Breast epithelium (tissue), 4 donors: ENCODE results near the gene MSANTD1. TPM values are rescaled to one million over a fixed set of nuclear protein-coding genes. Genes with fewer than 3 reads are reported as not detected.

Source experiments
- DNase-seq, 2 donors: peaks; one replicate each; pipeline ENCODE4 v3.0.0-alpha.2; 2019; ENCODE audit warnings: low spot score in 2 of 2
- H3K27ac ChIP-seq, 2 donors: fragments of 200-600 bp; sonication (generic) in 1 of 2; one replicate each; pipeline ENCODE4 v1.5.1; 2016 to 2019; ENCODE audit warnings: mild to moderate bottlenecking in 1 of 2
- H3K27me3 ChIP-seq, 2 donors: fragments of 200-600 bp; sonication (generic) in 1 of 2; one replicate each; pipeline versions ENCODE4 v1.5.1 to v1.6.0; 2017 to 2019; ENCODE audit warnings: control low read depth in 1 of 2, mild to moderate bottlenecking in 1 of 2
- H3K36me3 ChIP-seq: fragments of 200-600 bp; one replicate; pipeline ENCODE4 v1.5.1; 2019
- H3K4me1 ChIP-seq, 2 donors: fragments of 200-600 bp; sonication (generic); one replicate each; pipeline ENCODE4 v1.5.1; 2016 to 2019; ENCODE audit warnings: control low read depth in 1 of 2
- H3K4me3 ChIP-seq, 3 donors: fragments of 200-600 bp; sonication (generic); 1 replicate in 2 of 3; 2 replicates in 1 of 3; pipeline ENCODE4 v1.5.1; 2016 to 2019; ENCODE audit warnings: mild to moderate bottlenecking in 3 of 3, moderate library complexity in 2 of 3
- H3K9me3 ChIP-seq, 2 donors: fragments of 200-600 bp; sonication (generic) in 1 of 2; one replicate each; pipeline ENCODE4 v1.5.1; 2016 to 2019; ENCODE audit warnings: control low read depth in 1 of 2
- POLR2A ChIP-seq: fragments of 450-650 bp; IDR thresholded peaks from one replicate; pipeline ENCODE4 v1.6.1; 2016; ENCODE audit warnings: antibody characterized with exemption, mild to moderate bottlenecking, moderate library complexity
- POLR2AphosphoS5 ChIP-seq, 3 donors: sonication (generic); formaldehyde crosslinking; IDR thresholded peaks; one replicate each; pipeline ENCODE4 v1.6.1; 2017; ENCODE audit warnings: antibody characterized with exemption in 3 of 3
- intact Hi-C: fragments of 100-400 bp; cut with DNase I; formaldehyde crosslinking; loops from one replicate; pipeline ENCODE4 v1.15.1; 2023; ENCODE audit warnings: low total_unique reads
- total RNA-seq, 3 donors: library from RNA; depleted of rRNA; stranded (reverse); fragments of >200 nt; gene quantifications; one replicate each; pipeline ENCODE4 v1.1.0, GENCODE V29; 2016
- TF ChIP-seq, protein P1 (sequence below), 3 donors: fragments of 450-650 bp; IDR thresholded peaks; one replicate each; pipeline ENCODE4 v1.5.1; 2016 to 2017; ENCODE audit warnings: antibody characterized with exemption in 3 of 3, mild to moderate bottlenecking in 3 of 3, moderate library complexity in 3 of 3

The MSANTD1 gene
- total RNA-seq, 3 donors from 2014 or later = 0.48 to 0.88 (median 0.66) TPM

DNA sequence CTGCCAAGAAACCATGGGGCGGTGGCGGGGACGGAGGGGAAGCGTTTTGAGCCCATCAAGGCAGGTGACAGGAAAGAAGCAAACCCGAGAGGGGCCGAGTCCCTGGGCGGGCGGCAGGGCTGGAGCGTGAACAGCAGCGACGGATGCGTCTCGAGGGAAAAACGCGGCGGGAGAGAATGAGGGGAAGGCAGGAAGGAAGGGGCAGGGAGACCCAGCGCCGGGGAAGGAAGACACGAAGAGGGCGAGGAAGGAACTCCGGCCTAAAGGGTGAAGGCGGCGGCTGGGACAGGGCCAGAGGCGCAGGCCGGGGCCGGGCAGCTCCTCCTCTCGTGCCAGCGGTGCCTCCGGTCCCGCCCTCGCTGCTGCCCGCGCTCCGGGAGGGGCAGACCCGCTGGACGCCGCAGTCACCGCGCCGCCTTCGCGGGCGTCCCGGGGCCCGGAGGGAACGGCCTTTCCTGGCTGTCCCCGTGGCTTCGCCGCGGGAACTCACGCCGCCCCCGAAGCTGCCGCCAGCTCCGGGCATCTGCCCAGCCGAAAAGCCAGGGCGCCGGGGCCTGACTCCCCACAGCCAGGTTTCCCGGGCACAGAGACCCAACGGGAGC, 43.1 kb downstream of the MSANTD1 start:
- DNase-seq = peak; percentile 65
- no peaks in the 10 kb centered on the region for H3K36me3 ChIP-seq

GRCh38 chr4:3292571-3293400, 43.8 kb downstream of the MSANTD1 start, which contains the start of gene RGS12:
Gene RGS12, plus strand, starts transcription at chr4:3293021. Its CDS starts 23,150 bp downstream, at chr4:3316171.
- Histone ChIP-seq H3K27me3 (no peaks in the 10 kb centered on the region), H3K9me3 (peaks cover 0 to 5% of the 10 kb centered on the region in 2 donors), H3K4me3 (peak within 1 kb of the TSS; percentile 78 to 84 (median 83)), H3K27ac (peak within 1 kb of the TSS; percentile 96), H3K4me1 (no peaks in the 10 kb centered on the region), H3K36me3 (no peaks in the 10 kb centered on the region)
- TF ChIP-seq, protein P1, sequence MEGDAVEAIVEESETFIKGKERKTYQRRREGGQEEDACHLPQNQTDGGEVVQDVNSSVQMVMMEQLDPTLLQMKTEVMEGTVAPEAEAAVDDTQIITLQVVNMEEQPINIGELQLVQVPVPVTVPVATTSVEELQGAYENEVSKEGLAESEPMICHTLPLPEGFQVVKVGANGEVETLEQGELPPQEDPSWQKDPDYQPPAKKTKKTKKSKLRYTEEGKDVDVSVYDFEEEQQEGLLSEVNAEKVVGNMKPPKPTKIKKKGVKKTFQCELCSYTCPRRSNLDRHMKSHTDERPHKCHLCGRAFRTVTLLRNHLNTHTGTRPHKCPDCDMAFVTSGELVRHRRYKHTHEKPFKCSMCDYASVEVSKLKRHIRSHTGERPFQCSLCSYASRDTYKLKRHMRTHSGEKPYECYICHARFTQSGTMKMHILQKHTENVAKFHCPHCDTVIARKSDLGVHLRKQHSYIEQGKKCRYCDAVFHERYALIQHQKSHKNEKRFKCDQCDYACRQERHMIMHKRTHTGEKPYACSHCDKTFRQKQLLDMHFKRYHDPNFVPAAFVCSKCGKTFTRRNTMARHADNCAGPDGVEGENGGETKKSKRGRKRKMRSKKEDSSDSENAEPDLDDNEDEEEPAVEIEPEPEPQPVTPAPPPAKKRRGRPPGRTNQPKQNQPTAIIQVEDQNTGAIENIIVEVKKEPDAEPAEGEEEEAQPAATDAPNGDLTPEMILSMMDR (IDR thresholded peaks at IDR 0.05) = no peak
- TF ChIP-seq POLR2A = peak; percentile 83
- TF ChIP-seq POLR2AphosphoS5 (IDR thresholded peaks at IDR 0.05) = peak; percentile 73 to 90 (median 74)
- intact Hi-C loops = no loop called here
- DNase-seq = peak; percentile 96

More for the DNA sequence above, 43.1 kb downstream of the MSANTD1 start:
- Histone ChIP-seq H3K27ac (peak overlapping the region; percentile 96), H3K4me3 (peak overlapping the region; percentile 78 to 84 (median 83)), H3K4me1 (peaks cover 0 to 6% of the 10 kb centered on the region in 2 donors), H3K9me3 (no peaks in the 10 kb centered on the region), H3K27me3 (no peaks in the 10 kb centered on the region)
- no peak for TF ChIP-seq POLR2A
- TF ChIP-seq, protein P1 (IDR thresholded peaks at IDR 0.05) = peak in 1 of 3 donors; percentile 5
- intact Hi-C loops = no loop called here

DNA sequence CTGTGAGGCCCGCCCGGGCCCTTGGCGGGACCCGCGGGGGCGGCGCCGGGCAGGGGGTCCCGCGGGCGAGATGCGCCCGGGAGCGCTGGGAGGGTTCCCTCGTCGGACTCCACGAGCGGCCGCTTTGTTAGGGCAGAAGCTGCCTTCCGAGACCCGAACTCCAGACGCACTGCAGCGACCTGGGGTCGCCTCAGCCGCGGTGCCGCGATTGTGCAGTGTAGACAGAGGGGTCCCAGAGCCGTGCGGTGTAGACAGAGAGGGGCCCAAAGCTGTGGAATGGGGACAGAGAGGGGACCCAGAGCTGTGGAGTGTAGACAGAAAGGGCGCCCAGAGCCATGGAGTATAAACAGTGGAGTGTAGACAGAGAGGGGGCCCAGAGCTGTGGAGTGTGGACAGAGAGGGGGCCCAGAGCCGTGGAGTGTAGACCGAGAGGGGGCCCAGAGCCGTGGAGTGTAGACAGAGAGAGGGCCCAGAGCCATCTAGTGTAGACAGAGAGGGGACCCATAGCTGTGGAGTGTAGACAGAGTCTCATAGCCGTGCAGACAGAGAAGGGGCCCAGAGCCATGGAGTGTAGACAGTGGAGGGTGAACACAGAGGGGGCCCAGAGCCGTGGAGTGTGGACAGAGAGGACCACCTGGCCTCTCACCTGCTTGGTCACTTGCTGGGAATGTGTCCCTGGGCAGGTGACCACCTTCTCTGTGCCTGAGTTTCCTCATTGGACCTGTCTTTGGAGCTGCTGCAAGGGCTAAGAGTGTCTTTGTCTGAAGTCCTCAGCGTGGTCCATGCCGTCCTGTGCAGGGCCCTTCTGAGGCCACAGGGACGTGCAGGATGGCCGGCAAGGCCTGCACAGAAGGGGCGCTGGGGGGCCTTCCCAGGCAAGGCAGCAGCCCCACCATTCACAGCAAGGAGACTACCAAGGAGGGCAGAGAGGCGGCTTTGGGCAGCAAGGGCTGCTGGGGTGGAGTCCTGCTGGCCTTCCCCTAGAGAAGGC, 44.7 kb downstream of the MSANTD1 start:
- Histone ChIP-seq H3K4me1 (no peaks in the 10 kb centered on the region), H3K27ac (peak overlapping the region; percentile 80 to 96), H3K36me3 (no peaks in the 10 kb centered on the region), H3K4me3 (peak overlapping the region; percentile 78 to 84 (median 83)), H3K9me3 (peaks cover 0 to 6% of the 10 kb centered on the region in 2 donors), H3K27me3 (no peaks in the 10 kb centered on the region)
- TF ChIP-seq POLR2AphosphoS5 (IDR thresholded peaks at IDR 0.05) = no peak
- TF ChIP-seq, protein P1 (IDR thresholded peaks at IDR 0.05) = no peak
- TF ChIP-seq POLR2A = no peak
- intact Hi-C loops = no loop called here
- DNase-seq = peak; percentile 20 to 47

DNA sequence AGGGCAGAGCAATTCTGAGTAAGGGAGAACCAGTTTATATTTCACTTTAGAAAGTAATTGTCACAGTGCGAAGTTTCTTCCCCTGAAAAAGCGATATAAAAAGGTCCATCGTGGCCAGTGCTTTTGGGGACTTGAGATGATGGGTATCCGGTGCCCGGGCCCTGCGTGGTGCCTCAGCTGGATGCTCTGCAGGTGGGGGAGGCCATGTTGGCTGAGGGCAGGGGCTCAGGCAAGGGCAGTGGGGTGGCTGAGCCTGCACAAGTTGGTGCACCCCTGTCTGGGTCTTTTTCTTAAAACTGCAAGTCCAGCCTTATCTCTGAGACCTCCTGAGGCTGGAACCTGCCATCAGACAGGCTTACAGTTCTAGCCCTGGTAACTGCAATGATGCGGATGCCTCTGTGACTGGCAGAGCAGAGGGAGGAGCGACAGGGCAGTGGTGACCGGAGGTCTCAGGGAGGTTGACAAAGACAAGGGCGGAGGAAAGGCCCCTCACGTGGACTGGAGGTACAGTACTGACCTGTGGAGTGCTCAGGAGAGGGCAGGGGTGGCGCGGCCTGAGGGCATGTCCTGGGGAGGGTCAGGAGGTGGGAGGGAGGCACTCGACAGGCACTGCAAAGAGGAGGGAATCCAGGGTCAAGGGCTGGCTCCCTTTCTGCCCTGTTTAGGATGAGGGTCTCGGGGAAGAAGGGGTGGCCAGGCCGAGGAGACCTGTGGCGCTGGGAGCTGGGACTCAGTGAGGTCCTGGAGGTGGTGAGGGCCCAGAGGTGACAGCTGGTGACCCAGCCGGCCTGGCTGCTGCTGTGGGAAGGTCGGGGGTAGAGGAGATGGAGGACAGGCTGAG, 45.7 kb downstream of the MSANTD1 start:
- Histone ChIP-seq H3K4me1 (peaks cover 0 to 2% of the 10 kb centered on the region in 2 donors), H3K27me3 (no peaks in the 10 kb centered on the region), H3K27ac (peak overlapping the region; percentile 80 to 96), H3K4me3 (peak overlapping the region in 1 of 3 donors; percentile 78), H3K36me3 (no peaks in the 10 kb centered on the region), H3K9me3 (peaks cover 0 to 6% of the 10 kb centered on the region in 2 donors)
- no peak for TF ChIP-seq POLR2A
- peak; percentile 18 to 51 for DNase-seq
- intact Hi-C loops = no loop called here
